IMR-90 (cell line): Measurements from ENCODE around the gene PTPRN2. TPM values are rescaled to one million over a fixed set of nuclear protein-coding genes. Genes with fewer than 3 reads are reported as not detected.

Experiments
- ATAC-seq: fragments of 200-7000 bp; cut with Tn5 transposase; 2 replicates; pipeline ENCODE4 v1.9.1; 2020; ENCODE audit warnings: low read depth, mild to moderate bottlenecking, moderate library complexity
- BruUV-seq: library from RNA; stranded (reverse); fragments of 400-500 nt; replicated peaks from 2 replicates; lab custom pipeline; 2021; lab: Mats Ljungman, UMichigan
- CTCF ChIA-PET: fragments of 300-600 bp; formaldehyde crosslinking; extraction: SDS; loops from one replicate; lab custom pipeline; 2021; ENCODE audit warnings: antibody characterized with exemption; lab: Yijun Ruan, JAX
- POLR2A ChIA-PET: fragments of 300-600 bp; sonication (Branson Sonifier 250); formaldehyde crosslinking; loops from one replicate; lab custom pipeline; 2022; ENCODE audit warnings: antibody characterized with exemption; ENCODE audit not compliant: unreplicated experiment; lab: Charles Lee
- DNase-seq: peaks from one replicate; pipeline ENCODE4 v3.0.0; 2013
- H2AFZ ChIP-seq: replicated peaks from 2 replicates; pipeline ENCODE3; 2013; ENCODE audit warnings: low read length, mild to moderate bottlenecking; ENCODE audit not compliant: poor library complexity
- H2AK5ac ChIP-seq: 2 replicates; pipeline ENCODE4 v1.6.1; 2013; ENCODE audit warnings: low read depth, low read length, inconsistent platforms
- H2AK9ac ChIP-seq: replicated peaks from 2 replicates; pipeline ENCODE3; 2013; ENCODE audit warnings: mild to moderate bottlenecking, low read depth, low read length, moderate library complexity; ENCODE audit not compliant: poor library complexity
- H2BK120ac ChIP-seq: 2 replicates; pipeline ENCODE4 v1.6.1; 2013; ENCODE audit warnings: low read depth, low read length, inconsistent platforms
- H2BK15ac ChIP-seq: 3 replicates; pipeline ENCODE4 v1.6.1; 2013; ENCODE audit warnings: low read depth, low read length, inconsistent platforms
- H2BK20ac ChIP-seq: 2 replicates; pipeline ENCODE4 v1.6.1; 2013; ENCODE audit warnings: low read depth, mild to moderate bottlenecking, inconsistent platforms, low read length, moderate library complexity
- H2BK5ac ChIP-seq: 2 replicates; pipeline ENCODE4 v1.6.1; 2013; ENCODE audit warnings: mild to moderate bottlenecking, low read depth, low read length, inconsistent platforms; ENCODE audit not compliant: poor library complexity, severe bottlenecking
- H3K14ac ChIP-seq: replicated peaks from 2 replicates; pipeline ENCODE4 v1.6.1; 2013; ENCODE audit warnings: low read depth, low read length, inconsistent platforms
- H3K18ac ChIP-seq: 2 replicates; pipeline ENCODE4 v1.6.1; 2013; ENCODE audit warnings: low read depth, low read length, control low read depth
- H3K23ac ChIP-seq: 2 replicates; pipeline ENCODE4 v1.6.1; 2013; ENCODE audit warnings: low read depth, low read length, inconsistent platforms
- H3K27ac ChIP-seq: 2 replicates; pipeline ENCODE4 v1.5.1; 2013; ENCODE audit warnings: mild to moderate bottlenecking, control low read depth, low read length; ENCODE audit not compliant: insufficient read depth
- H3K27me3 ChIP-seq: 2 replicates; pipeline ENCODE4 v1.6.1; 2013; ENCODE audit warnings: low read length; ENCODE audit not compliant: control insufficient read depth, insufficient read depth
- H3K36me3 ChIP-seq: 2 replicates; pipeline ENCODE4 v1.6.1; 2013; ENCODE audit warnings: low read length, mixed read lengths; ENCODE audit not compliant: control insufficient read depth, insufficient read depth
- H3K4ac ChIP-seq: 2 replicates; pipeline ENCODE4 v1.6.1; 2013; ENCODE audit warnings: low read depth, low read length, inconsistent platforms
- H3K4me1 ChIP-seq: 2 replicates; pipeline ENCODE4 v1.6.1; 2013; ENCODE audit warnings: low read length, mixed read lengths; ENCODE audit not compliant: control insufficient read depth, insufficient read depth
- H3K4me2 ChIP-seq: 2 replicates; pipeline ENCODE4 v1.6.1; 2013; ENCODE audit warnings: low read depth, mild to moderate bottlenecking, control low read depth, low read length, moderate library complexity
- H3K4me3 ChIP-seq: 2 replicates; pipeline ENCODE4 v1.5.1; 2013; ENCODE audit warnings: low read depth, mild to moderate bottlenecking, control low read depth, low read length, moderate library complexity; ENCODE audit not compliant: insufficient read depth
- H3K56ac ChIP-seq: 2 replicates; pipeline ENCODE4 v1.6.1; 2013; ENCODE audit warnings: low read length, inconsistent platforms; ENCODE audit not compliant: insufficient read depth; ENCODE audit errors: extremely low read depth
- H3K79me1 ChIP-seq, 2 experiments: 2 replicates each; pipeline ENCODE4 v1.6.1; 2013; ENCODE audit warnings: low read length in 2 of 2, inconsistent platforms in 1 of 2, low read depth in 1 of 2
- H3K9ac ChIP-seq: 2 replicates; pipeline ENCODE4 v1.6.1; 2013; ENCODE audit warnings: low read depth, low read length, control low read depth
- H3K9me1 ChIP-seq: 2 replicates; pipeline ENCODE4 v1.6.1; 2013; ENCODE audit warnings: low read length, inconsistent platforms; ENCODE audit not compliant: insufficient read depth
- H3K9me3 ChIP-seq: 2 replicates; pipeline ENCODE4 v1.6.1; 2013; ENCODE audit warnings: low read length; ENCODE audit not compliant: control insufficient read depth, insufficient read depth
- H4K20me1 ChIP-seq: 2 replicates; pipeline ENCODE4 v1.6.1; 2013; ENCODE audit warnings: low read length, inconsistent platforms; ENCODE audit not compliant: insufficient read depth
- H4K5ac ChIP-seq: 2 replicates; pipeline ENCODE4 v1.6.1; 2013; ENCODE audit warnings: mild to moderate bottlenecking, low read depth, low read length, control low read depth
- H4K8ac ChIP-seq, 2 experiments: 2 replicates each; pipeline ENCODE4 v1.6.1; 2013; ENCODE audit warnings: low read depth in 2 of 2, low read length in 2 of 2, control low read depth in 1 of 2, inconsistent platforms in 1 of 2
- H4K91ac ChIP-seq: 2 replicates; pipeline ENCODE4 v1.6.1; 2013; ENCODE audit warnings: low read depth, low read length, inconsistent platforms; ENCODE audit not compliant: insufficient read depth
- BHLHE40 ChIP-seq: fragments of 150-350 bp; IDR thresholded peaks from 2 replicates; pipeline ENCODE4 v1.6.1; 2016; ENCODE audit warnings: mild to moderate bottlenecking, low read depth, low read length
- CEBPB ChIP-seq: IDR thresholded peaks from 2 replicates; pipeline ENCODE4 v1.6.1; 2012; ENCODE audit warnings: low read depth, low read length, improper control_type of control experiment
- MXI1 ChIP-seq: IDR thresholded peaks from 2 replicates; pipeline ENCODE4 v1.6.1; 2012; ENCODE audit warnings: low read depth, mild to moderate bottlenecking, low read length, moderate library complexity, borderline replicate concordance
- NFE2L2 ChIP-seq: fragments of 150-350 bp; IDR thresholded peaks from 2 replicates; pipeline ENCODE4 v1.6.1; 2016; ENCODE audit warnings: low read depth, mild to moderate bottlenecking, low read length
- RCOR1 ChIP-seq: IDR thresholded peaks from 2 replicates; pipeline ENCODE4 v1.6.1; 2012; ENCODE audit warnings: mild to moderate bottlenecking, low read length, improper control_type of control experiment; ENCODE audit not compliant: insufficient replicate concordance
- RFX5 ChIP-seq: IDR thresholded peaks from 2 replicates; pipeline ENCODE4 v1.8.0; 2012; ENCODE audit warnings: low read depth, mild to moderate bottlenecking, low read length, moderate library complexity
- WGBS, 2 experiments: methylation state at CpG; one replicate each; pipeline versions ENCODE4 v1.1.5 to v1.1.7; 2013; ENCODE audit warnings: missing lambda C conversion rate in 2 of 2; ENCODE audit not compliant: insufficient read length in 1 of 2; ENCODE audit errors: extremely low coverage in 2 of 2; 5-methylcytosine and 5-hydroxymethylcytosine counted together
- dilution Hi-C: fragments of 300-500 bp; cut with HindIII; formaldehyde crosslinking; loops from one replicate; pipeline ENCODE4 v1.14.3; 2018; ENCODE audit warnings: low sequenced_read_pairs; ENCODE audit not compliant: unreplicated experiment
- in situ Hi-C: fragments of 300-500 bp; cut with MboI; formaldehyde crosslinking; loops from 3 replicates; pipeline ENCODE4 v1.14.3; 2019; ENCODE audit warnings: low sequenced_read_pairs, inconsistent platforms, mixed read lengths
- intact Hi-C: fragments of 100-400 bp; cut with micrococcal nuclease; formaldehyde crosslinking; loops from 2 replicates; pipeline ENCODE4 v1.10.0; 2022
- polyA plus RNA-seq, 3 experiments: library from polyadenylated mRNA; depleted of rRNA; stranded (reverse); fragments of >200 nt; gene quantifications; 2 replicates each; pipeline ENCODE4 v1.2.3, GENCODE V29; 2012; ENCODE audit warnings: low replicate concordance in 1 of 3
- total RNA-seq: library from RNA; depleted of rRNA; stranded (reverse); fragments of >200 nt; gene quantifications from 2 replicates; pipeline ENCODE4 v1.2.3, GENCODE V29; 2012
- TF ChIP-seq, protein P1 (sequence below): fragments of 150-350 bp; IDR thresholded peaks from 2 replicates; pipeline ENCODE4 v1.6.1; 2017; ENCODE audit warnings: mild to moderate bottlenecking, antibody characterized with exemption, low read length, low read depth
- TF ChIP-seq, protein P2 (sequence below): conservative IDR thresholded peaks from 2 replicates; pipeline ENCODE4 v1.5.1; 2012; ENCODE audit warnings: mild to moderate bottlenecking, low read depth, low read length, improper control_type of control experiment
- TF ChIP-seq, protein P3 (sequence below): fragments of 150-350 bp; IDR thresholded peaks from 2 replicates; pipeline ENCODE4 v1.6.1; 2016; ENCODE audit warnings: low read depth, mild to moderate bottlenecking, low read length, moderate library complexity, borderline replicate concordance

Gene PTPRN2
- total and polyA plus RNA-seq, 2 of the 4 experiments (the other 2 are of a cell fraction) = 0.03 TPM; not detected in 1

DNA sequence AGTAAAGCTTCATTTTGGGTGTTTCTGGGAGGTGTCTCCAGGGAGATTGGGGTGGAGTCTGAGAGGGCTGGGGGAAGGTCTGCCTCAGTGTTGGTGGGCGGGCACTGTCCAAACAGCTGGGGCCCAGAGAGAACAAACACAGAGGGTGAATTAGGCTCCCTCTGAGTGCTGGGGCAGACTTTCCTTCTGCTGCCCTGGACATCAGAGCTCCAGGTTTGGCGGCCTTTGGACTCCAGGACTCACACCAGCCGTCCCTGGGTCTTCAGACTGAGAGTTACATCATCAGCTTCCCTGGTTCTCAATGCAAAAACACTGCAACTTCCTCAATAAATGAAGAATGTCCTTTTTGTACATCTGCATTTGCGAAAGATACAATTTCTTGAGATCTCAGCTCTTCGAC lies 427.4 kb downstream of the PTPRN2 start:
- Histone ChIP-seq H2AK9ac (no peak overlapping the region), H2BK5ac (no peak overlapping the region), H3K9ac (no peak overlapping the region), H4K20me1 (no peaks in the 10 kb centered on the region), H3K18ac (no peak overlapping the region), H4K8ac (no peak overlapping the region), H3K9me3 (peaks cover 48% of the 10 kb centered on the region), H3K14ac (no peak overlapping the region), H2AK5ac (no peak overlapping the region), H3K56ac (no peak overlapping the region), H3K27me3 (no peaks in the 10 kb centered on the region), H3K27ac (no peak overlapping the region), H3K4ac (no peak overlapping the region), H2BK20ac (no peak overlapping the region), H2BK120ac (no peak overlapping the region), H3K79me1 (no peaks in the 10 kb centered on the region), H4K5ac (no peak overlapping the region), H3K4me2 (no peak overlapping the region), H3K23ac (no peak overlapping the region), H4K91ac (no peak overlapping the region), H2AFZ (no peak overlapping the region), H3K4me1 (no peaks in the 10 kb centered on the region), H3K36me3 (no peaks in the 10 kb centered on the region), H2BK15ac (no peak overlapping the region), H3K9me1 (no peaks in the 10 kb centered on the region), H3K4me3 (no peak overlapping the region)
- no peak for DNase-seq
- no TSS peak for BruUV-seq
- dilution Hi-C loops (no loop called here), intact Hi-C loops (no loop called here), in situ Hi-C loops (no loop called here)
- POLR2A ChIA-PET = no interaction called here
- no peak for ATAC-seq
- 33% methylated on average over 2 of the region's 5 CpGs; no CpG with 5 or more reads in 1 of the 2 experiments for WGBS, 2 experiments
- TF ChIP-seq BHLHE40 = no peak
- TF ChIP-seq MXI1 = no peak
- no peak for TF ChIP-seq NFE2L2
- no peak for TF ChIP-seq RCOR1
- TF ChIP-seq, protein P1, sequence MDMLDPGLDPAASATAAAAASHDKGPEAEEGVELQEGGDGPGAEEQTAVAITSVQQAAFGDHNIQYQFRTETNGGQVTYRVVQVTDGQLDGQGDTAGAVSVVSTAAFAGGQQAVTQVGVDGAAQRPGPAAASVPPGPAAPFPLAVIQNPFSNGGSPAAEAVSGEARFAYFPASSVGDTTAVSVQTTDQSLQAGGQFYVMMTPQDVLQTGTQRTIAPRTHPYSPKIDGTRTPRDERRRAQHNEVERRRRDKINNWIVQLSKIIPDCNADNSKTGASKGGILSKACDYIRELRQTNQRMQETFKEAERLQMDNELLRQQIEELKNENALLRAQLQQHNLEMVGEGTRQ = no peak
- TF ChIP-seq CEBPB = no peak
- no peak for TF ChIP-seq RFX5
- TF ChIP-seq, protein P2, sequence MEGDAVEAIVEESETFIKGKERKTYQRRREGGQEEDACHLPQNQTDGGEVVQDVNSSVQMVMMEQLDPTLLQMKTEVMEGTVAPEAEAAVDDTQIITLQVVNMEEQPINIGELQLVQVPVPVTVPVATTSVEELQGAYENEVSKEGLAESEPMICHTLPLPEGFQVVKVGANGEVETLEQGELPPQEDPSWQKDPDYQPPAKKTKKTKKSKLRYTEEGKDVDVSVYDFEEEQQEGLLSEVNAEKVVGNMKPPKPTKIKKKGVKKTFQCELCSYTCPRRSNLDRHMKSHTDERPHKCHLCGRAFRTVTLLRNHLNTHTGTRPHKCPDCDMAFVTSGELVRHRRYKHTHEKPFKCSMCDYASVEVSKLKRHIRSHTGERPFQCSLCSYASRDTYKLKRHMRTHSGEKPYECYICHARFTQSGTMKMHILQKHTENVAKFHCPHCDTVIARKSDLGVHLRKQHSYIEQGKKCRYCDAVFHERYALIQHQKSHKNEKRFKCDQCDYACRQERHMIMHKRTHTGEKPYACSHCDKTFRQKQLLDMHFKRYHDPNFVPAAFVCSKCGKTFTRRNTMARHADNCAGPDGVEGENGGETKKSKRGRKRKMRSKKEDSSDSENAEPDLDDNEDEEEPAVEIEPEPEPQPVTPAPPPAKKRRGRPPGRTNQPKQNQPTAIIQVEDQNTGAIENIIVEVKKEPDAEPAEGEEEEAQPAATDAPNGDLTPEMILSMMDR = no peak
- TF ChIP-seq, protein P3, sequence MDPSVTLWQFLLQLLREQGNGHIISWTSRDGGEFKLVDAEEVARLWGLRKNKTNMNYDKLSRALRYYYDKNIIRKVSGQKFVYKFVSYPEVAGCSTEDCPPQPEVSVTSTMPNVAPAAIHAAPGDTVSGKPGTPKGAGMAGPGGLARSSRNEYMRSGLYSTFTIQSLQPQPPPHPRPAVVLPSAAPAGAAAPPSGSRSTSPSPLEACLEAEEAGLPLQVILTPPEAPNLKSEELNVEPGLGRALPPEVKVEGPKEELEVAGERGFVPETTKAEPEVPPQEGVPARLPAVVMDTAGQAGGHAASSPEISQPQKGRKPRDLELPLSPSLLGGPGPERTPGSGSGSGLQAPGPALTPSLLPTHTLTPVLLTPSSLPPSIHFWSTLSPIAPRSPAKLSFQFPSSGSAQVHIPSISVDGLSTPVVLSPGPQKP = no peak
- CTCF ChIA-PET = no interaction called here
